WTC11 (cell line): ENCODE measurements around the gene DRD1.

ENCODE experiments used
- ATF3 ChIP-seq: sonication (generic); formaldehyde crosslinking; conservative IDR thresholded peaks from 2 replicates; pipeline ENCODE4 v1.8.1; 2022; ENCODE audit warnings: mild to moderate bottlenecking, missing genetic modification reagents
- CDX4 ChIP-seq: fragments of 250-450 bp; sonication (Bioruptor Pico); IDR thresholded peaks from 2 replicates; pipeline ENCODE4 v1.9.0; 2021; ENCODE audit warnings: moderate library complexity, mild to moderate bottlenecking, inconsistent platforms, borderline replicate concordance
- CREB1 ChIP-seq: sonication (generic); formaldehyde crosslinking; IDR thresholded peaks from 2 replicates; pipeline ENCODE4 v1.8.0; 2023; ENCODE audit warnings: mild to moderate bottlenecking, missing genetic modification reagents
- CTCF ChIP-seq: fragments of 200-600 bp; IDR thresholded peaks from 2 replicates; pipeline ENCODE4 v1.8.0; 2022; ENCODE audit warnings: antibody characterized with exemption
- E2F1 ChIP-seq: sonication (generic); formaldehyde crosslinking; IDR thresholded peaks from 2 replicates; pipeline ENCODE4 v1.8.0; 2022; ENCODE audit warnings: mild to moderate bottlenecking, missing genetic modification reagents
- KAT7 ChIP-seq: sonication (generic); formaldehyde crosslinking; IDR thresholded peaks from 2 replicates; pipeline ENCODE4 v1.8.1; 2023; ENCODE audit warnings: missing genetic modification reagents, mild to moderate bottlenecking, borderline replicate concordance
- SMAD3 ChIP-seq: sonication (generic); formaldehyde crosslinking; IDR thresholded peaks from 2 replicates; pipeline ENCODE4 v1.8.0; 2022; ENCODE audit warnings: missing genetic modification reagents, mild to moderate bottlenecking, borderline replicate concordance
- SP1 ChIP-seq: sonication (generic); formaldehyde crosslinking; conservative IDR thresholded peaks from 2 replicates; pipeline ENCODE4 v1.8.1; 2022; ENCODE audit warnings: missing genetic modification reagents
- TCF7 ChIP-seq: sonication (generic); formaldehyde crosslinking; IDR thresholded peaks from 2 replicates; pipeline ENCODE4 v1.8.0; 2022; ENCODE audit warnings: mild to moderate bottlenecking, low read depth, missing genetic modification reagents, moderate library complexity
- USF2 ChIP-seq: sonication (generic); formaldehyde crosslinking; IDR thresholded peaks from 2 replicates; pipeline ENCODE4 v1.8.1; 2023; ENCODE audit warnings: mild to moderate bottlenecking, missing genetic modification reagents, moderate library complexity
- ZNF512 ChIP-seq: sonication (generic); formaldehyde crosslinking; IDR thresholded peaks from 2 replicates; pipeline ENCODE4 v1.8.1; 2022; ENCODE audit warnings: missing genetic modification reagents, borderline replicate concordance

GRCh38 chr5:175464942-175465233 is 20.9 kb upstream of the DRD1 start:
- no peak for TF ChIP-seq TCF7 (CRISPR knock-in tag)
- TF ChIP-seq ATF3 (CRISPR knock-in tag): no peak
- no peak for TF ChIP-seq CTCF
- TF ChIP-seq CREB1 (CRISPR knock-in tag): no peak
- no peak for TF ChIP-seq E2F1 (CRISPR knock-in tag)
- no peak for TF ChIP-seq USF2
- TF ChIP-seq CDX4 (CRISPR knock-in tag): no peak
- no peak for TF ChIP-seq SMAD3 (CRISPR knock-in tag)
- no peak for TF ChIP-seq KAT7 (CRISPR knock-in tag)
- TF ChIP-seq SP1 (CRISPR knock-in tag): no peak
- no peak for TF ChIP-seq ZNF512 (CRISPR knock-in tag)
